Measurements from ENCODE around the gene DMXL2.

The DMXL2 gene

GRCh38 chr15:51642696-51643095, 20.1 kb upstream of the DMXL2 start:
- Histone ChIP-seq H3K27me3 (replicated peaks in 2 of 5; ENCODE audit: control insufficient read depth in 4 of 5, insufficient read depth in 5 of 5, low read length in 4 of 5) (no peaks in the 10 kb centered on the region), H3K36me3 (ENCODE audit: control insufficient read depth in 4 of 4, insufficient read depth in 4 of 4, low read length in 3 of 4) (no peaks in the 10 kb centered on the region), H3K27ac (ENCODE audit: insufficient read depth in 1 of 2, low read depth in 1 of 2, low read length in 2 of 2, poor library complexity in 1 of 2, severe bottlenecking in 2 of 2) (no peak overlapping the region), H3K9me3 (ENCODE audit: control extremely low read depth in 1 of 5, control insufficient read depth in 4 of 5, insufficient read depth in 2 of 5, low read depth in 1 of 5, low read length in 4 of 5) (no peaks in the 10 kb centered on the region), H3K4me1 (ENCODE audit: control extremely low read depth in 1 of 4, control insufficient read depth in 4 of 4, insufficient read depth in 4 of 4, low read length in 3 of 4) (peaks cover 0 to 14% (median 8%) of the 10 kb centered on the region in 4 experiments), H3K4me3 (ENCODE audit: control insufficient read depth in 1 of 7, extremely low read depth in 1 of 7, insufficient read depth in 4 of 7, low read depth in 2 of 7, low read length in 6 of 7) (no peak overlapping the region)
- 88% methylated on average over 1 of the region's 1 CpG for WGBS (ENCODE audit: insufficient coverage)
- DNase-seq = no peak
- POLR2A ChIA-PET = no interaction called here
- CTCF ChIA-PET = no interaction called here

GRCh38 chr15:51641490-51642130, 19.0 kb upstream of the DMXL2 start:
- no peak for DNase-seq
- WGBS (ENCODE audit: insufficient coverage) = no CpG with 5 or more reads among the region's 4 CpGs
- Histone ChIP-seq H3K27ac (ENCODE audit: insufficient read depth in 1 of 2, low read depth in 1 of 2, low read length in 2 of 2, poor library complexity in 1 of 2, severe bottlenecking in 2 of 2) (no peak overlapping the region), H3K4me1 (ENCODE audit: control extremely low read depth in 1 of 4, control insufficient read depth in 4 of 4, insufficient read depth in 4 of 4, low read length in 3 of 4) (peaks cover 0 to 3% (median under 1%) of the 10 kb centered on the region in 4 experiments), H3K27me3 (replicated peaks in 2 of 5; ENCODE audit: control insufficient read depth in 4 of 5, insufficient read depth in 5 of 5, low read length in 4 of 5) (no peaks in the 10 kb centered on the region), H3K9me3 (ENCODE audit: control extremely low read depth in 1 of 5, control insufficient read depth in 4 of 5, insufficient read depth in 2 of 5, low read depth in 1 of 5, low read length in 4 of 5) (no peaks in the 10 kb centered on the region), H3K4me3 (ENCODE audit: control insufficient read depth in 1 of 7, extremely low read depth in 1 of 7, insufficient read depth in 4 of 7, low read depth in 2 of 7, low read length in 6 of 7) (no peak overlapping the region), H3K36me3 (ENCODE audit: control insufficient read depth in 4 of 4, insufficient read depth in 4 of 4, low read length in 3 of 4) (no peaks in the 10 kb centered on the region)
- CTCF ChIA-PET = interaction anchor here (1.3 to 1.7 kb wide), 2 partner anchors 9 to 135 kb away, joined by 3 to 5 read pairs; no protein-coding TSS in a partner anchor
- POLR2A ChIA-PET = no interaction called here

- Histone ChIP-seq H3K27ac (ENCODE audit: insufficient read depth in 1 of 2, low read depth in 1 of 2, low read length in 2 of 2, poor library complexity in 1 of 2, severe bottlenecking in 2 of 2) (no peak overlapping the region), H3K36me3 (ENCODE audit: control insufficient read depth in 4 of 4, insufficient read depth in 4 of 4, low read length in 3 of 4) (no peaks in the 10 kb centered on the region), H3K27me3 (replicated peaks in 2 of 5; ENCODE audit: control insufficient read depth in 4 of 5, insufficient read depth in 5 of 5, low read length in 4 of 5) (no peaks in the 10 kb centered on the region), H3K4me1 (ENCODE audit: control extremely low read depth in 1 of 4, control insufficient read depth in 4 of 4, insufficient read depth in 4 of 4, low read length in 3 of 4) (peaks cover 0 to 7% (median 3%) of the 10 kb centered on the region in 4 experiments), H3K9me3 (ENCODE audit: control extremely low read depth in 1 of 5, control insufficient read depth in 4 of 5, insufficient read depth in 2 of 5, low read depth in 1 of 5, low read length in 4 of 5) (no peaks in the 10 kb centered on the region), H3K4me3 (ENCODE audit: control insufficient read depth in 1 of 7, extremely low read depth in 1 of 7, insufficient read depth in 4 of 7, low read depth in 2 of 7, low read length in 6 of 7) (no peak overlapping the region)
- 63% methylated on average over 2 of the region's 3 CpGs for WGBS (ENCODE audit: insufficient coverage)
- ChIA-PET POLR2A (no interaction called here), CTCF (interaction anchor here (1.1 kb wide), 1 partner anchor 143 kb away, joined by 3 read pairs; no protein-coding TSS in a partner anchor)
- DNase-seq = peak in 1 of 3 donors; percentile 47
Measured at GRCh38 chr15:51634591-51635198, 12.1 kb upstream of the DMXL2 start.

- Histone ChIP-seq H3K9me3 (ENCODE audit: control extremely low read depth in 1 of 5, control insufficient read depth in 4 of 5, insufficient read depth in 2 of 5, low read depth in 1 of 5, low read length in 4 of 5) (no peaks in the 10 kb centered on the region), H3K4me1 (ENCODE audit: control extremely low read depth in 1 of 4, control insufficient read depth in 4 of 4, insufficient read depth in 4 of 4, low read length in 3 of 4) (peaks cover 0 to 24% (median 5%) of the 10 kb centered on the region in 4 experiments), H3K4me3 (ENCODE audit: control insufficient read depth in 1 of 7, extremely low read depth in 1 of 7, insufficient read depth in 4 of 7, low read depth in 2 of 7, low read length in 6 of 7) (no peak overlapping the region), H3K36me3 (ENCODE audit: control insufficient read depth in 4 of 4, insufficient read depth in 4 of 4, low read length in 3 of 4) (no peaks in the 10 kb centered on the region), H3K27me3 (replicated peaks in 2 of 5; ENCODE audit: control insufficient read depth in 4 of 5, insufficient read depth in 5 of 5, low read length in 4 of 5) (no peaks in the 10 kb centered on the region), H3K27ac (ENCODE audit: insufficient read depth in 1 of 2, low read depth in 1 of 2, low read length in 2 of 2, poor library complexity in 1 of 2, severe bottlenecking in 2 of 2) (no peak overlapping the region)
- ChIA-PET POLR2A (no interaction called here), CTCF (no interaction called here)
- 91% methylated on average over 1 of the region's 1 CpG for WGBS (ENCODE audit: insufficient coverage)
- DNase-seq = peak in 2 of 3 donors; percentile 46 to 51
Measured at GRCh38 chr15:51629612-51630011, 7.0 kb upstream of the DMXL2 start.

GRCh38 chr15:51625236-51625635, 2.7 kb upstream of the DMXL2 start:
- H3K27ac ChIP-seq (ENCODE audit: insufficient read depth in 1 of 2, low read depth in 1 of 2, low read length in 2 of 2, poor library complexity in 1 of 2, severe bottlenecking in 2 of 2) = no peak overlapping the region
- no CpG with 5 or more reads among the region's 1 CpG for WGBS (ENCODE audit: insufficient coverage)
- no peaks in the 10 kb centered on the region for H3K27me3 ChIP-seq (replicated peaks in 2 of 5; ENCODE audit: control insufficient read depth in 4 of 5, insufficient read depth in 5 of 5, low read length in 4 of 5)
- peak in 1 of 3 donors; percentile 35 for DNase-seq
- H3K36me3 ChIP-seq (ENCODE audit: control insufficient read depth in 4 of 4, insufficient read depth in 4 of 4, low read length in 3 of 4) = no peaks in the 10 kb centered on the region
- POLR2A ChIA-PET = no interaction called here
- H3K9me3 ChIP-seq (ENCODE audit: control extremely low read depth in 1 of 5, control insufficient read depth in 4 of 5, insufficient read depth in 2 of 5, low read depth in 1 of 5, low read length in 4 of 5) = no peaks in the 10 kb centered on the region
- no peak overlapping the region for H3K4me3 ChIP-seq (ENCODE audit: control insufficient read depth in 1 of 7, extremely low read depth in 1 of 7, insufficient read depth in 4 of 7, low read depth in 2 of 7, low read length in 6 of 7)
- peaks cover 13 to 52% (median 24%) of the 10 kb centered on the region in 4 experiments for H3K4me1 ChIP-seq (ENCODE audit: control extremely low read depth in 1 of 4, control insufficient read depth in 4 of 4, insufficient read depth in 4 of 4, low read length in 3 of 4)
- CTCF ChIA-PET = interaction anchor here (1.7 kb wide), 1 partner anchor 25 kb away, joined by 5 read pairs; no protein-coding TSS in a partner anchor

GRCh38 chr15:51624022-51624421, 1.5 kb upstream of the DMXL2 start:
- Histone ChIP-seq H3K4me1 (ENCODE audit: control extremely low read depth in 1 of 4, control insufficient read depth in 4 of 4, insufficient read depth in 4 of 4, low read length in 3 of 4) (peaks cover 12 to 47% (median 22%) of the 10 kb centered on the region in 4 experiments), H3K4me3 (ENCODE audit: control insufficient read depth in 1 of 7, extremely low read depth in 1 of 7, insufficient read depth in 4 of 7, low read depth in 2 of 7, low read length in 6 of 7) (peak overlapping the region in 2 of 7 experiments; percentile 85 to 93), H3K9me3 (ENCODE audit: control extremely low read depth in 1 of 5, control insufficient read depth in 4 of 5, insufficient read depth in 2 of 5, low read depth in 1 of 5, low read length in 4 of 5) (no peaks in the 10 kb centered on the region), H3K27ac (ENCODE audit: insufficient read depth in 1 of 2, low read depth in 1 of 2, low read length in 2 of 2, poor library complexity in 1 of 2, severe bottlenecking in 2 of 2) (no peak overlapping the region), H3K27me3 (replicated peaks in 2 of 5; ENCODE audit: control insufficient read depth in 4 of 5, insufficient read depth in 5 of 5, low read length in 4 of 5) (no peaks in the 10 kb centered on the region), H3K36me3 (ENCODE audit: control insufficient read depth in 4 of 4, insufficient read depth in 4 of 4, low read length in 3 of 4) (no peaks in the 10 kb centered on the region)
- ChIA-PET POLR2A (no interaction called here), CTCF (interaction anchor here (1.7 kb wide), 1 partner anchor 26 kb away, joined by 5 read pairs; no protein-coding TSS in a partner anchor)
- WGBS (ENCODE audit: insufficient coverage) = no CpG with 5 or more reads among the region's 4 CpGs
- DNase-seq = no peak

GRCh38 chr15:51623386-51623938, 891 bp upstream of the DMXL2 start:
- ChIA-PET CTCF (interaction anchor here (1.3 to 1.8 kb wide), 3 partner anchors 27 to 153 kb away, joined by 4 to 6 read pairs (median 5); no protein-coding TSS in a partner anchor), POLR2A (no interaction called here)
- Histone ChIP-seq H3K9me3 (ENCODE audit: control extremely low read depth in 1 of 5, control insufficient read depth in 4 of 5, insufficient read depth in 2 of 5, low read depth in 1 of 5, low read length in 4 of 5) (no peaks in the 10 kb centered on the region), H3K4me3 (ENCODE audit: control insufficient read depth in 1 of 7, extremely low read depth in 1 of 7, insufficient read depth in 4 of 7, low read depth in 2 of 7, low read length in 6 of 7) (peak overlapping the region in 6 of 7 experiments; percentile 75 to 93 (median 86)), H3K4me1 (ENCODE audit: control extremely low read depth in 1 of 4, control insufficient read depth in 4 of 4, insufficient read depth in 4 of 4, low read length in 3 of 4) (peaks cover 12 to 46% (median 22%) of the 10 kb centered on the region in 4 experiments), H3K27me3 (replicated peaks in 2 of 5; ENCODE audit: control insufficient read depth in 4 of 5, insufficient read depth in 5 of 5, low read length in 4 of 5) (no peaks in the 10 kb centered on the region), H3K27ac (ENCODE audit: insufficient read depth in 1 of 2, low read depth in 1 of 2, low read length in 2 of 2, poor library complexity in 1 of 2, severe bottlenecking in 2 of 2) (peak overlapping the region in 1 of 2 experiments; percentile 69), H3K36me3 (ENCODE audit: control insufficient read depth in 4 of 4, insufficient read depth in 4 of 4, low read length in 3 of 4) (no peaks in the 10 kb centered on the region)
- DNase-seq = peak; percentile 74 to 95 (median 92)
- 0% methylated on average over 6 of the region's 8 CpGs for WGBS (ENCODE audit: insufficient coverage)
